Neural progenitor cell (in vitro differentiated cells): ENCODE results near the gene DRC3.

ENCODE experiments used
- EZH2 ChIP-seq: fragments of 200-600 bp; sonication (generic); IDR thresholded peaks from 2 replicates; pipeline ENCODE4 v1.6.1; 2017; ENCODE audit warnings: antibody characterized with exemption, mild to moderate bottlenecking, moderate library complexity
- TF ChIP-seq, protein P1 (sequence below): fragments of 200-600 bp; sonication (generic); IDR thresholded peaks from 2 replicates; pipeline ENCODE4 v1.5.1; 2017; ENCODE audit warnings: antibody characterized with exemption, mild to moderate bottlenecking

DNA sequence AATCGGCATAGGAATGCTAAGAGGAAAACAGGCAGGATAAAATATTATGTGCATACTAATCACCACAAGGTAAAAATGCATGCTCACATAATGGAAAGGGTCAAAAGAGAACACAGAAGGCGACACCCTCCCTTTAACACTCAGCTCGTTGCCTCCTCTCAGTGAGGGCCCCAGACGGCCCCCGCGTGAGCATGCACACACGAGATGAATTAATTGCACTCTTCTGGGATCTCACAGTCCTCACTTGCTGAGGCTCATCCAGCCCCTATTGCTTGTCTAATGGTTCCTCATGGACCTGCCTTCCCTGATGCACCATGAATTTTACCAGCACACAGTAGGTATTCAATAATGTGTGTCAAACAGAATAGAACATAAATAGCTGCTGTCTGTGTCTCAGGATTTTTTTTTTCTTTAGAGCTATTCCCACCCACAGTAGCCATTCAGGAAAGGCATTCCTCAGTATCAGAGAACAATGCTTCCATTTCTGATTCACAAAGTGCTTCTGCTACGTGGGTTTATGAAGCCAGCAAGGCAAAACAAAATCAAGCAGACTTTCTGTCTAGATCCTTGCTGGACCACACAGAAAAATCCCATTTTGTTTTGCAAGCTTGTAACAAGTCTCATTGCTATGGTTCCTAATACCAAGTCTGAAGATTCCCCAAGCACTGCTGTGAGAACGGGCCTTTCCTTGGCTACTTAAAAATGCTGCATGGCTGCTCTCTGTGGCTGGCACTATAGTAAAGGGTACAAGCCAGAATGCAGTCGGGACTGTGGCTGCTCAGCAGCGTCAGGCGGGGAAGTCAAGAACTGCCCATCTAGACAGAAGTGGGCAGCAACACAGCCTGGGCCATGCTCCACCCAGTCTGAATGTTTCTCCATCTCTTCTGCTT is 44.0 kb upstream of the DRC3 start:
- TF ChIP-seq, protein P1, sequence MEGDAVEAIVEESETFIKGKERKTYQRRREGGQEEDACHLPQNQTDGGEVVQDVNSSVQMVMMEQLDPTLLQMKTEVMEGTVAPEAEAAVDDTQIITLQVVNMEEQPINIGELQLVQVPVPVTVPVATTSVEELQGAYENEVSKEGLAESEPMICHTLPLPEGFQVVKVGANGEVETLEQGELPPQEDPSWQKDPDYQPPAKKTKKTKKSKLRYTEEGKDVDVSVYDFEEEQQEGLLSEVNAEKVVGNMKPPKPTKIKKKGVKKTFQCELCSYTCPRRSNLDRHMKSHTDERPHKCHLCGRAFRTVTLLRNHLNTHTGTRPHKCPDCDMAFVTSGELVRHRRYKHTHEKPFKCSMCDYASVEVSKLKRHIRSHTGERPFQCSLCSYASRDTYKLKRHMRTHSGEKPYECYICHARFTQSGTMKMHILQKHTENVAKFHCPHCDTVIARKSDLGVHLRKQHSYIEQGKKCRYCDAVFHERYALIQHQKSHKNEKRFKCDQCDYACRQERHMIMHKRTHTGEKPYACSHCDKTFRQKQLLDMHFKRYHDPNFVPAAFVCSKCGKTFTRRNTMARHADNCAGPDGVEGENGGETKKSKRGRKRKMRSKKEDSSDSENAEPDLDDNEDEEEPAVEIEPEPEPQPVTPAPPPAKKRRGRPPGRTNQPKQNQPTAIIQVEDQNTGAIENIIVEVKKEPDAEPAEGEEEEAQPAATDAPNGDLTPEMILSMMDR, result no peak
- no peak for TF ChIP-seq EZH2
